Kidney capillary endothelial cell (primary cell): ENCODE data around the gene SAP25.
"Not testable (repeated sequence)": the region's sequence is repeated elsewhere in the genome, so short reads cannot be mapped to it uniquely, and the experiment has no call there.

ENCODE experiments used
- DNase-seq: peaks from one replicate; pipeline ENCODE4 v3.0.0-alpha.2; 2018; ENCODE audit warnings: low spot score

SAP25 gene

DNA sequence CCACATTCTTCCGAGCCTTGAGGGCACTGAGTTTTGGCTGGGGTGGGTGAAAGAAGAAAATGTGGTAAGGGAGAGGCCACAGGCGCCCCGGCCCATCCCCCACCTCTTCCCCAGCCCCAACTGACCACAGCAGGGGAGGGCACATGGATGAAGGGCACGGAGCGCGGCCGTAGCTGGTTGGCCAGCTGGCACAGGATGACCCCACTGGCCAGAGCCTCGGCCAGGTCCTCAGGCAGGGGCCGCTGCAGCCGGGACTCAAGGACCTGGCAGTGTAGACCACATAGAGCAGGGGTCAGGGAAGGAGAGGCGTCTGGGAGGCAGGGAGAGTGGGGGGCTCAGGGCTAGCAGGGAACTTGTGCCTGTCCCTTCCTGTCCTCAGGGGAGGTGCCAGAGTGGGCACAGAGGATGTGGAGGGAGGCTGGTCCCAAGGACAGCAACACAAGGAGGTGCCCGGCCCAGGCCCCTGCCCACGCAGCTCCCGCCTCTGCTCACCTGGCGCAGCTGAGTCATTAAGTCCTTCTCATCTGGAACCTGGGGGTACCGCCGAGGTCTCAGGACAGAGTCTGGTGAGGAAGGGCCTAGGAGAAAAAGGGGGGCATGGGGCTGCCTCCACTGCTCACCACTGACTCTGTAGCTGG is 2.2 kb upstream of the SAP25 start:
- DNase-seq: no peak

DNA sequence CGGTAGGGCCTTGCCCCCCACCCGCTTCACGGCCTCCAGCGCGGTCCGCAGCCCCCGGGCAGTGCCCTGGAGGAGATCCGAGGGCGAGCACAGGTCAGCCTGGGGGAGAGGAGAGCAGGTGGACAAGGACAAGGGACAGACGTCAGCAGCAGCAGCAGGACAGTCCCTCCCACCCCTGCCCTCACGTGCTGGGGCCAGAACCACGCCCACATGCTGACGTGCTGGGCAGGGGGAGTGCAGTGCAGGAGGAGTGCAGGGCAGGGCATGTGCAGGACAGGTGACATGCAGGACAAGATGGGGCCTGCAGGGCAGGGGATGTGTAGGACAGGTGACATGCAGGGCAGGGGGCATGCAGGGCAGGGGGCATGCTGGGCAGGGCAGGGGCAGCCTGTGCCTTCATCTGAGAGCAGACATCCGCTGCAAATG is 1.5 kb upstream of the SAP25 start:
- no peak for DNase-seq

DNA sequence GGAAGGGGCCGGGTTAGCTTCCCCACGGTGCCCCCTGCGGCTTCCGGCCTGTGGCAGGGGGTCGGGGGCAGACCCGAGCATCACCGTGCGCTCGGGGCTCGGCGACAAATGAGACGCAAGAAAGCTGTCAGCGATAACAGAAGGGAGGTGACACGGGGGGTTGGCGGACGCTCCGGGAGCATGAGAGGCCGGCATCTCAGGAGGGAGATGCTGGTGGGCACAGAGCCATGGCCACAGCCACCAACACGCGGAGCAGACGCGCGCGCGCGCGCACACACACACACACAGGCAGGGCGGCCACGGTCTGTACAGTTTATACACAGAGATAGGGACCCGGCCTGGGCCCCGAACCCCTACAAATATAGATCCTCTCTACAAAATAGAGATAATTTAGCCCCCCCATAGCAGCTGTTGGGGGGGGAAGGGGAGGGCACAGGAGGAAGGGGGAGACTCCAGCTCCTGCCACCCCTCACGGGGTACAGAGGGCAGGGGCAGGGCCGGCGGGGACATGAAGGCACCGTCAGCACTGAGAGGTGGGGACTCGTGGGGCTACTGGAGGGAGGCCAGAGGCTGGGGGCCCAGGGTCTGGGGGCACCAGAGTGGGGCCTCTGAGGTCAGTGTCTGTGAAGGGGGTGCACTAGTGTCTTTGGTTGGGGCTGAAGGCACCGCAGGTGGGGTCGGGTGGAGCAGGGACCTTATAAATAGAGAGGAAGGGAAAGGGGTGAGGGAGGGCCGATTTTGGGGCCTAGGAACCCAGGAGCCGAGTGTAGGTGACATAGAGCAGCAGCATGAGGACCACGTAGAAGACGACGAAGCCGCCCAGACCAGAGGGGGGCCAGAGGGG is 884 bp upstream of the SAP25 start:
- DNase-seq: no peak

DNA sequence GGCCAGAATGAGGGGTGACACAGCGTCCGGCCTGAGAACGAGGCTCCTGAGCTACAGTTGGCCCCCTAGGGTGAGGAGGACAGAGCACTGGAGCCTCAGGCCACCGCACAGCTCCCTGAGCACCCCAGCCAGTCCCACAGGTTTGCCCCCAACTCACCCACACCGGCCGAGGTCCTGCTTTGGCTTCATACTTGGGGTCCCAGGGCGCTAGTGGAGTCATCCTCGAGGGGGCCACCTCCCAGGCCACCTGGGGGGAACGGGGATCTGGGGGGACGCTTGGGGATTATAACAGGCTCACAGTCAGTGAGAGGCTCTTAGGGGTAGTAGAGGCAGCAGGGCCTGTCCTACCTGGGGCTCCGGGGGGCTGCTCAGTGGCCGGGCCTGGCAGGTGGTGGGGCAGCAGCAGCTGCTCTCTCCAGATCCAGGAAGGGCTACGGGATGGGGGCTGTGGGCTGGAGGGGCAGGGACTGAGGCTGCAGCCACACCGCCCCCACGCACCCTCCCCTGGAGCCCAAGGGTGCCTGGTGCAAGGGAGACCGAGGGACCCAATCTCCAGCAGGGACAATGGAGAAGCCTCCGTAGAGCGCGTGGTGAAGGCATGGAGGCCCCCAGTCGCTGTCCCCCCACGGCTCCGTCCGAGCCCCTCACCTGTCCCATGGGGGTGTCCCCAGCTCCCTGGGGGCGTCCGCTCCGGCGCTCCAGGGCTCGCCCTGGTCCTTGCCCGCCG is 588 bp downstream of the SAP25 start:
- DNase-seq: no peak

DNA sequence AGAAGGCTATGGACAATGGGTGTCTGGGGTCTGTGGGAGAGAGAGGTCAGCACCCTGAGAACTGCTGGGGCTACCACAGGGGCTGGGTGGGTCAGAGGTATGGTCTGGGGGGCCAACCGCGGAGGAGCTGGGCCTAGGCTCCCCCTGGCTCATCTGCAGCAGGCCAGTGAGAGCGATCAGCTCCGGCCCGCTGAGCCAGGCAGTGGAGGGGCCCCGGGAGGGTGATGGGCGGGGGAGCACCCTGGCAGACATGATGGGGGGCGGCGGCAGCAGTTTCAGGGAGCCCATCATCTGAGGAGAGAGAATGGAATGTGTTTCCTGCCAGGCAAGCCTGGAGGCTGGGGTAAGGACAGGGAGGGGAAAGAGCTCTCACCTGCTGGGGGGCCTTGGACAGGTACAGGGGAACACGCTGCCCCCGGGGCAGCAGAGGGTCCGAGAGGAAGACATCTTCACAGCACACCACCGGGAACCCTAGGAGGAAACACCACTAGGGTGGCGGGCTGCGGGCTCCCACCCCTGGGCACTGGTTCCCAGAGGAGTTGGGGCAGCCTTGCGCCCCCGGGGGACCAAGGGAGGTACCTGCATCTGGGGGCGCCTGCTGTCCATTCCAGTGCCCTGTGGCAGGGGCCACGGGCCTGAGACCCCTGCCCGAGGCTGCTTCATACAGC is 1.3 kb downstream of the SAP25 start:
- no peak for DNase-seq

DNA sequence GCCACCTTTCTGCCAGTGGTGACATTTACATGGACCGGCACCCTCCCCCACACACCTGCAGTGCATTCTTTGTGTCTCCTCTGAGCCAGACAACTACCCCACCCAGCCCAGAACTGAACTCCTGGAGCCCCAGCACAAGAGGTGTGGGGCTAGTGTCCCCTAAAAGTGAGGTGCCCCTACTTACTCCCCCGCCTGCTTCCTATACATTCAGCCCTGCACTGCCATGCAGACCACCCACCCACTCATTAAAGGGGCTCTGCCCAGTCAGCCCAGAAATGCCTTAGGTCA is 1.9 kb downstream of the SAP25 start:
- no peak for DNase-seq

DNA sequence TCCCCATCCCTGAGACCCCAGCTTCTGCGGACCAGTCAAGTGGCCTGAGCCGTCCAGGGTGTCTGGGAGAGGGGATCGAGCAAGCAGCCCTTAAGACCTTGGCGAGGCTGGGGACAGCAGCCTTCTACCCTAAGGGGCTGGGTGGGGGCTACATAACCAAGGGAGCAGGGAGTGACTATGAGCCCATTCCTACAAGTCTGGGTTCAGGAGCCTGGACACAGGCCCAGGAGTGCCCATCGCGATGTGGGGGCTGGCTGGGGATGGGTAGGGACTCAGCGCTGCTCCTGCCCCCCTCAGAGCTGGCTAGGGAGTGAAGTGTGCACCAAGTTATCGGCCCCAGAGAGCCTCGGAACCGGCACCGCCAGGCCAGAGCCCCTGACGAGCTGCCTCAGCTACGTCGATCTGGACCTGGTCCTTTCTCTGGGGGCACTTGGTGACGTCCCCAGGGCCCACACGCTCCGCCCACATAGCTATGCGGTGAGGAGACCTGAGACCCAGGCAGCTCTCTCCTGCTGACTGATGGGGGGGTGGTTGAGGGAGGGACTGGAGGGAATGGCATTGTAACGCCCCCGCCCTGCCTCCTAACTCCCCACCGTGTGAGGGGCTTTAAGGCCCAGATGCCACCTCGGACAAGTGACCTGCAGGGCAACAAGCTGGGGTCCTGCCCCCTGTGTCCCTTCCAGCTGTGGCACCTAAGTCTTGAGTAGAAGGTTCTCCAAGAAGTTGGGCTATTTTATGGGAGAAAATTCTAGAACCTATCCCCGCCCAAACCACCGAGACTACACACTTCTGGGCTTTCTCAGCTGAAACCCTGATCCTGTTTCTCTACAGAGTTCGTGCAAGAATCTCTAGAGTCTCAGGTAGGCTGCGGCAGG is 2.5 kb downstream of the SAP25 start:
- DNase-seq: no peak

DNA sequence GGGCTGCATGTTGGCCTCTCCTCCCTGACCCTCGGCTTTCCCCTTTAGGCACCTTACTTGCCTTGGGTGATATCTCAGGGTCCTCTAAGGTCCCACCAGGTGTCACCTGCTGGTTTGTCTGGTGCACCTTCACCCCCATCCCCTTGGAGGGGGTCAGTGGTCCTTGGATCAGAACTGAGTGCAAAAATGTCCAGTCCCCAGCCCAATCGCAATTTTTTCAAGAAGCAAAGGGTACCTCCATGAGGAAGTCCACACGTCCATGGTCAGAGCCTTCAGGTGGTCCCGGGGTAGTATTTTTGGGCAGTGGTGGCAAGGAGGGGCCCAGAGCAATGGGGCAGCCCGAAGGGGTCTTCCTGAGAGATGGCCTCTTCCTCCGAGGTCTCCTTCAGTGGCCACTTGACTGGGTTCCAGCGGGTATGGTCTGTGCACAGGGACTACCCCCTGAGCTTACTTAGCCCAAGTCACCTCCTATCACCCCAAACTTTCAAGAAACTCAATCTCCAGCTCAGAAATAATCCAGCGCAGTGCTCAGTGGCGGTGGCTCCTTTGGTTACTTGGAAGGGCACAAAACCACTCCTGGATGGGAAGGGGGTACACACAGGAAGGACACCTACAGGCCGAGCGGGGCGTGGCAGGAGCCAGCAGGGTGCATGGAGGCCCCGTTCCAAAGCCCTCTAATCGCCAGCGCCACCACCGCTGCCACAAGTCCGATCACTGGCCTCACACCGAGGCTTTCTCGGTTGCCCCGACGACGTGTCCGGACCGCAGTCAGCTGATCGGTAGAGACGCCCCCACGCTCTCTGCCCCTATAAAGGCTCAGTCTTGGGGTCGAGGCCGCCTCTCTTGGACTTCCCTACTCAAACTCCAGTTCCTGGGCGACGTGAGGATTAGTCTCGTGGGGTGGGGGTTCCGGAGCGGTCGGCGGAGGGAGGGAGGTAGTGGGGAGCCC is 4.5 kb downstream of the SAP25 start:
- DNase-seq: no peak

DNA sequence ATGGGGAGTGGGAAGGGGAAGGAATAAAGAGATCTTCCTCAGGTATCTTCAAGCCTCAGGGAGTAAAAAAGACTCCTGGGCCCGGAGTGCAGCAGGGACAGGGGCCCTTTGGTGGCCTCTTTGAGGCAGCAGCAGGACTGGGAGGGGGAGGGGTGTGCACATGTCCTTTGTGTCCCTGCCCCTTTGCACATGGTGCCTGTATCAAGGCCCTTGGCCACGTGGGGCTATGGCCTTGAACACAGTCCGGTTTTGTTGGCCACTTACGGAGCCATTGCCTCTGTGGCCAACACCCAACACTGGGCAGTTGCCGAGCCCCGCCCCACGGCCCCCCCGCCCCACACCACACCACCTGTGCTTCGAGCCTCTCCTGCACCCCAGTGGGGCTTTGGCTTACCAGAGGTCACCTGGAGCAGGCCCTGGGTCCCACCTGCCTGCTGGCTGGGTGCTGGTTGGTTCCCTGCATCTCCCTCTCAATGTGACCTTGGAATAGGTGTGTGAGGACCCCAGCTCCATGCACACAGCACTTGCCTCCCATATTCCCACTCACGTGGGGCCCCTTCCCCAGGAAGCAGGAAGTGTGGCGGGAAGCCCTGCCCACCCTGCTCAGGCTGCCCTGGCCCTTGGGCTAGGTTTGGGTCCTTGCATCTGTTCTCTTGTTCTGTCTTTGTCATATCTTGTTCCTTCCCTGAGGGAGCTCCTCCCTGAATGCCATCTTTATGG is 5.4 kb downstream of the SAP25 start:
- no peak for DNase-seq

DNA sequence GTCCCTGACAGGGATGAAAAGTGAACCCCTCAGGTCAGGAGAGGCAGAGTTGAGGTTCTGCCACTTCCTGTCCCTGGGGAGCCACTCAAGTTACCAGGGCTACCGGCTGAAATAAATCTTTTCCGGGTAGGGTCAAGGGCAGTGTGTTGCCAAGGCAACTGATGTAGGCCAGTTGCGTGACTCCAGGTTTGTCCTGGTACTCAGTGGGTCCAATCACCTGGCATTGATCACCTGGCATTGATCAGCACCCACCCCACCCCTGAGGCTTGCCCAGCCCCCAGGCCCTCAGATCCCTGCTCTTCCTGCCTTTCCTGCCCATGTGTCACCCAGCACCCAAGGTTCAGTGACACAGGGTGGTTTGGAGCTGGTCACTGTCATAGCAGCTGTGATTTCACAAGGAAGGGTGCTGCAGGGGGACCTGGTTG is 5.9 kb downstream of the SAP25 start:
- no peak for DNase-seq

DNA sequence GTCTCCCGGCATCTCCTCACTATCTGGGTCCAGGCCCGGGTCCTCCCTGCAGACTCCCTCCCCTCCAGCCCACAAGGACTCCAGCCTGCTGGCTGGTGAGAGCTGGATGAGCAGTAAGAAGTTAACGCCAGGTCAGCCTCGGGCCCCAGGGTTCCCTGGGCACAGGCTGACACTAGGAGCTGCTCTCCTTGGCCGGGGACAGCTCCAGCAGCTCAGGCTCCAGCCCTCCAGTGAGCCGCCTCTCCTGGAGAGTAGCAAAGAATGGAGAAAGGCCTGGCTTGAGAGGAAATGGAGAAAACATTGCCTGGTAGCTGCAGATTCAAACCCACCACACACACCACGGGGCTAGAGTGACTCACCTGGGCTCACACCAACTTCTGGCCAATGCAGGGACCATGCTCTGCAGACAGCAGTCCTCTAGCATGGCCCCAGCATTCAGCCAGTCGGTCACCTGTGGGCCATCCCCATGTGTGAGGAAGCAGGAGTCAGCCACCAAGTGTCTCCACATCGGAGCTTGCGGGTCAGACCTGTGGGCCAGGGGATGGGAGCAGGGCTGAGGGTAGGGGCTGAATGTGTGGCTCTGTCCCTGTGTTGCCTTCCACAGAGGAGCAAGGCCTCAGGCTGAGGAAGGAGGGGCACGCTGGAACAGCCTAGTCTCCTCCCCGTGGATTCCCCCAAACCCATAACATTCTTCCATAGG is 6.5 kb downstream of the SAP25 start:
- no peak for DNase-seq

DNA sequence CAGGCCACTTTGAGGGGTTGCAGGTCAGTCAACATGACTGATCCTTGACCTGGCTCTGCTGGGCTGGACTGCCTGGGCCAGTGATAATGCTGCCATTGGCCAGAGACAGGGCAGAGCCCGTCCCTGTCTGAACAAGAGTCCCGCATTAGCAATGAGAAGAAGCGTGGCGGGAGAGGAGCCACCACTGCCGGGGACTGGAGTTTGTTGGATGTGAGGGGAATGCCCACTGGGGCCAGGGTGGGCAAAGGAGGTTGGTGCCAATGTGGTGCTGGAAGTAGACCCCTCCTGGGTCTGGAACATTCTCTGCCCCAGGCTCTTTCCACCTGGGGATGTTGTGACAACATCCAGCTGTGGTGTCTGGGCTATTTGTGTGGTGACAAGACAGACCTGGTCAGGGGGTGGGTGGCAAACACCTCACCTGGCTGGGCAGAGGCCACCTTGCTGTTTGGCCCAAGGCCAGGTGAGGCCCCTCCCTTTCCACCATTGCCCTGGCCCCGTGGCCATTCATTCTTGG is 7.6 kb downstream of the SAP25 start:
- no peak for DNase-seq

DNA sequence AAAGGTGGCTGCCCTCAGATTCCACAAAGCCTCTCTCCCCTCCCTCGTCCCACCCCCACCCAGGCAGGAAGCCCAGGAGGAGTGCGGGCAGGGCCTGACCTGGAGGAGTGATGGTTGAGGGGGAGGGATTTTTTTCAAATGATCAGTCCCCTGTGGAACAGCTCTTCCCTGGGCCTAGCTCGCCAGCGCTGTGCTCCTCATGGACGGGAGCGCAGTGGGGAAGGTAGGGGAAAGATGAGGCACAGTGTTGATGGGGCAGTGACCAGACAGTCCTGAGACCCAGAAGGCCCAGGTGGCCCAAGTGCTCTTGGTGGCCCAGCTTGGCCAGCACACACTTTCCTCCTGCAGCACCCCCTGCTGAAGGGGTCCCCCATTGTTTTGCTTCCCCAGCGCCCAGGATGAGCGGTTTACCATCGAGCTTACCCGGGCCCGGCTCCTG is 8.5 kb downstream of the SAP25 start:
- no peak for DNase-seq

DNA sequence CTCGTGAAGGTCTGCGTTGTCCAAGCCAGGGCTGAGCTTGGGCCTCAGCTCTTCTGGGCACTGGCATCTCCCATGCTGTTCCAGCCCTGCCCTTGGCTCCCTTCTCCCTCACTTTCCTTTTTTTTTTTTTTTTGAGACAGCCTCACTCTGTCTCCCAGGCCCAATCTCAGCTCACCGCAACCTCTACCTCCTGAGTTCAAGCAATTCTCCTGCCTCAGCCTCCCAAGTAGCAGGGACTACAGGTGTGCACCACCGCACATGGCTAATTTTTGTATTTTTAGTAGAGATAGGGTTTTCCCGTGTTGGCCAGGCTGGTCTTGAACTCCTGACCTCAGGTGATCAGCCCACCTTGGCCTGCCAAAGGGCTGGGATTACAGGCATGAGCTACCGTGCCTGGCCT is 9.3 kb downstream of the SAP25 start:
- DNase-seq: not testable (repeated sequence)

DNA sequence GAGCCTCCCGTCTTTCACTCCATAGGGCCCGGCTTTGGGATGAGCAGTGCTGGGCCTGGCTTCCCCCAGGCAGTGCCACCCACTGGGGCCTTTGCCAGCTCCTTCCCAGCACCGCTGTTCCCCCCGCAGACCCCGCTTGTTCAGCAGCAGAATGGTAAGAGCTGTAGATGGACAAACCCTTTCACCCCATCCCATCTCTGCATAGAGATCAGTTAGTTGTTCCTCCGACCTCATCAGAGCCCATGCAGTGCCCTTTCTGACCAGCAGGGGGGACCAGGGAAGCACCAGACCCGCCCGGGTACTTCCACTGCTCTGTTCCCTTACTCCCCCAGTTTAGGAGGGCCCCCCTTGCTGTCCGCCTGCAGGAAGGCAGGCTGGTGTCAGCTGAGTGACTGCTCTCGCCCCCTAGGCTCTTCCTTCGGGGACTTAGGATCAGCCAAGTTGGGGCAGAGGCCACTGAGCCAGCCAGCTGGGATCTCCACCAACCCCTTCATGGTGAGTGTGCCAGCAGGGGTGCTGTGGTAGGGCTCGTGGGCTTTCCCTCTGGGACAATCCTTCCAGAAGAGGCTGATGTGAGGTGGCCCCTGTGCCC is 9.8 kb downstream of the SAP25 start:
- DNase-seq: no peak

DNA sequence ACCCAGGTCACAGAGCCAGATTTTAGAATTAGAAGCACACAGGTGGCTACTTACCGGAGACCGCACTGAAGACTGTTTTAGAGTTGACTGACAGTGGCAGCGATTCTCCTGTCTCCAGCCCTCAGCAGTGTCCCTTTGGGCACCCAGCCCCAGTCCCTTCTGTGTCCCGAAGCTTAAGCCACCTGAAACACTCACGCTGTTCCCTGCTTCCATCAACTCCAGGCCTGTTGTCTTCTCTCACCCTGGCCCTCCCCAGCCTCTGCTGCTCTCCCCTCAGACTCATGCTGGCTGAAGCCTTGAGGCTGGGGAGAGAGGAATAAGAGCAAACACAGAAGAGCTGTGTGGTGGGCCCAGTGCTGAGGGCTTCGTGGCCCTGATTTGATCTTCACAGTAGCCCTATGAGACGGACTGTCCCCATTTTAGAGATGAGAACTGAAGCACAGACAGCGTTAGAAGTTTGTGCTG is 10.6 kb downstream of the SAP25 start:
- DNase-seq: no peak

DNA sequence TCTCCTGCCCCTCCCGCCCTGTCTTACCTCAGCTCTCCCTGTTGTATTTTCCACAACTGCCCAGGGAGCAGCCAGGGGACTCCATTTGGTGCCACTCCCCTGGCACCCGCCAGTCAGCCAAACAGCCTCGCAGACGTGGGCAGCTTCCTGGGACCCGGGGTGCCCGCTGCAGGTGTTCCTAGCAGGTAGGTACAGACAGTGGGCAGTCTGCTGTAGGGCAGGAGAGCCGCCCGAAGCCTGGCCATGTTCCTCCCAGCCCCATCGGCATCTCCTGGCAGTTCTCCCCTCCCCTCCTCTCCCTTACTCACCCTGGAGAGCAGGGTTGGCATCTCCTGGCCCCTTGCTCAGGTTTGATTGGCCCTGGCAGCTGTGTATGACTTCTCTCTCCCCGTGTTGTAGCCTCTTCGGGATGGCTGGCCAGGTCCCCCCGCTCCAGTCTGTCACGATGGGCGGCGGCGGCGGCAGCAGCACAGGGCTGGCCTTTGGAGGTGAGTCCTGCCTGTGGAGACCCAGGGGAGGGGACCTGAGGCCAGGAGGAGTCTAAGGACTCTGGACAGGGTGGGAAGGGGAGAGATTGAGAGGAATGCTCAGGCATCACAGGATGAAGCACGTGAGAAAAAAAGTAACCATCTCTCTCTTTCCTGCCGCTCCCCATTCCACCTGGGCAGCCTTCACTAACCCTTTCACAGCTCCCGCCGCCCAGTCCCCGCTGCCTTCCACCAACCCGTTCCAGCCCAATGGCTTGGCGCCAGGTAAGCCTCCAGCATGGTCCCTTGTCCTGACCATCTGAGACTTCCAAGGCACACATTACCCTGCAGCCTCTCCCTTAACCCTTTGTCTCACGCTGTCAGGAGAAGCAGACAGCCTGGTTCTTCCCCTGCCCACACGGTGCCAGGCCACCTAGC is 11.3 kb downstream of the SAP25 start:
- no peak for DNase-seq
